NCI-H2196 treated with DMSO at 0.1 percent for 48 hours (cell line): ENCODE data around the gene PNLDC1.
A peak's percentile ranks its signal among the peaks of the same experiment; 100 is the strongest.
"Not testable (repeated sequence)": the region's sequence is repeated elsewhere in the genome, so short reads cannot be mapped to it uniquely, and the experiment has no call there.

ENCODE experiments used
- DNase-seq: peaks from one replicate; lab custom pipeline; 2025; ENCODE audit not compliant: unreplicated experiment; lab: John Stamatoyannopoulos, UW

PNLDC1 gene

GRCh38 chr6:159778542-159779103, 21.5 kb upstream of the PNLDC1 start:
- no peak for DNase-seq

- DNase-seq, result no peak
Observed at GRCh38 chr6:159788276-159788675, 11.8 kb upstream of the PNLDC1 start.

GRCh38 chr6:159788753-159789376, 11.2 kb upstream of the PNLDC1 start:
- no peak for DNase-seq

- peak; percentile 86 for DNase-seq
Observed at GRCh38 chr6:159789377-159790148, 10.5 kb upstream of the PNLDC1 start, which contains the start of gene TCP1. TCP1 (minus strand) TSS chr6:159789602; CDS start chr6:159789468, 134 bp downstream.

- DNase-seq, result peak; percentile 58
Observed at GRCh38 chr6:159790149-159790955, 9.7 kb upstream of the PNLDC1 start, which contains the start of gene MRPL18. MRPL18 (plus strand) TSS chr6:159790467; CDS start chr6:159790588, 121 bp downstream.

GRCh38 chr6:159790956-159791598, 9.0 kb upstream of the PNLDC1 start:
- DNase-seq, result no peak

- not testable (repeated sequence) for DNase-seq
Observed at GRCh38 chr6:159794976-159795375, 5.1 kb upstream of the PNLDC1 start.

GRCh38 chr6:159797554-159797953, 2.5 kb upstream of the PNLDC1 start:
- DNase-seq, result no peak

- no peak for DNase-seq
Observed at GRCh38 chr6:159801935-159802334, 1.9 kb downstream of the PNLDC1 start.

- DNase-seq, result no peak
Observed at GRCh38 chr6:159804504-159804903, 4.4 kb downstream of the PNLDC1 start.

- DNase-seq, result no peak
Observed at GRCh38 chr6:159805440-159806020, 5.5 kb downstream of the PNLDC1 start.

GRCh38 chr6:159806021-159806458, 6.0 kb downstream of the PNLDC1 start:
- DNase-seq, result no peak

- DNase-seq, result no peak
Observed at GRCh38 chr6:159807150-159807858, 7.2 kb downstream of the PNLDC1 start.

GRCh38 chr6:159808647-159809046, 8.6 kb downstream of the PNLDC1 start:
- DNase-seq, result no peak

- no peak for DNase-seq
Observed at GRCh38 chr6:159809149-159809548, 9.1 kb downstream of the PNLDC1 start.

GRCh38 chr6:159813781-159814180, 13.7 kb downstream of the PNLDC1 start:
- no peak for DNase-seq

- no peak for DNase-seq
Observed at GRCh38 chr6:159815410-159815809, 15.3 kb downstream of the PNLDC1 start.

- DNase-seq, result not testable (repeated sequence)
Observed at GRCh38 chr6:159816775-159817174, 16.7 kb downstream of the PNLDC1 start.

GRCh38 chr6:159817951-159818739, 18.1 kb downstream of the PNLDC1 start:
- no peak for DNase-seq
